HG03354 (cell line): ENCODE measurements around the gene TAF9.
"Not testable (repeated sequence)": the region's sequence is repeated elsewhere in the genome, so short reads cannot be mapped to it uniquely, and the experiment has no call there.

Experiments
- ATAC-seq: cut with Tn5 transposase; IDR thresholded peaks from one replicate; pipeline ENCODE4 v1.9.1; 2021; ENCODE audit warnings: mild to moderate bottlenecking; ENCODE audit not compliant: unreplicated experiment, poor library complexity, severe bottlenecking

Gene TAF9, protein sequence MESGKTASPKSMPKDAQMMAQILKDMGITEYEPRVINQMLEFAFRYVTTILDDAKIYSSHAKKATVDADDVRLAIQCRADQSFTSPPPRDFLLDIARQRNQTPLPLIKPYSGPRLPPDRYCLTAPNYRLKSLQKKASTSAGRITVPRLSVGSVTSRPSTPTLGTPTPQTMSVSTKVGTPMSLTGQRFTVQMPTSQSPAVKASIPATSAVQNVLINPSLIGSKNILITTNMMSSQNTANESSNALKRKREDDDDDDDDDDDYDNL

DNA sequence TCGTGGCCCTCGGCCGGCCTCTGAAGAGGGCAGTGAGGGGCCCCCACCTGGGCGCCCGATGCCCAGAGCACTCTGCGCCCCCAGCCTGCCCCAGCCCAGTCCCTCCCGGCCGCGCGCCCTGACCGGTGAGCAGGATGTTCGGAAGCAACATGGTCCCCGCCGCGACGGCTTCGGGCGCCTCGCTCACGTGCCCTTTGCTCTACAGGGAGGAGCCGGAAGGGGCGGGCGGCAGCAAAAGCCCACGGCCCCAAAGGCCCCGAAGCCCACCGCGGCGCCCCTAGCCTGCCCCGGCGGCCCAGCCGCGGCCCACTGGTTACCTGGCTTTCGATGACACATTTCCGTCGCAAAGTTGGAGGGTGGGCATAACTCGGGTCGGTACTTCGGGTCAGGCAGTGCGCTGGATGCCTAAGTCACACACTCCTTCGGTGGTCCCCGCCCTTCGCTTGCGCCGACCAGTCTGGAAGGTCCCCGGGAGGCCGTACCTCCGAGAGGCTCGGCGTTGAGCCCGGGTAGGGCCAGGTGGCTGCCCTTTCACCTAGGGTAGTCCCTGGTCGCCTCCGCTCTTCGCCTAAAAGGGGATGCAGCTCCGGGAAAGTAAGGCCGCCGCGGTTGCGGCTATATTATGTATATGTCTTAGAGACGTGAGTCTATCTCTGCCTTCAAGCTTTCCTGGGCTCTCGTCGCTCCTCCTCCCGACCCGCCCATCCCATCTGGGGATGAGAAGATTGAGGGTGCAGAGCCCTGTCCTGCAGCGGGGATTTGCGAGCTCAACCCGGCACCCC lies at the start of gene TAF9, which contains the start of the genes AK6 and RAD17:
TSS of gene TAF9 (minus strand) at position 181 of the 782 bp plus-strand sequence. CDS start 3,783 bp downstream, outside the sequence.
TSS of gene AK6 (minus strand) at position 181 of the 782 bp plus-strand sequence. CDS start at position 151, 30 bp downstream.
TSS of gene RAD17 (plus strand) at position 479 of the 782 bp plus-strand sequence. CDS start 2,391 bp downstream, outside the sequence.
- peak; percentile 96 for ATAC-seq

DNA sequence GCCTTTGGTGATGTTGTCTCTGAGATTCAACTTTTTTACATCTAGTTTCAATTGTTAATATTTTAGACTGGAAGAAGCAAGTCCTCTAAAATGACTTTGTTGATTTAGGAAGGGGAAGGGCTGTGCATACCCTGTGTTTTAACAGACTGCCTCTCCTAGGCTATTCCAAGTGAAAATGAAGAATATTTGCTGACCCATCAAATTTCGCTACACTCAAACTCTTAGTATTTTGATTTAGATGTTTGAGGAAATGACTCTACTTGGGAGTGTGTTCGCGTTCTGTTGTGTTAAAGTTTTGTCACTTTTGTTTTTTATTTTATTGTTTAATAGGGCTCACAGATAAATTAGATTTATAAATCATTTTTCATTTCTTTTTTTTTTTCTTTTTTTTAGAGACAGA lies 49.2 kb upstream of the TAF9 start:
- ATAC-seq: no peak

DNA sequence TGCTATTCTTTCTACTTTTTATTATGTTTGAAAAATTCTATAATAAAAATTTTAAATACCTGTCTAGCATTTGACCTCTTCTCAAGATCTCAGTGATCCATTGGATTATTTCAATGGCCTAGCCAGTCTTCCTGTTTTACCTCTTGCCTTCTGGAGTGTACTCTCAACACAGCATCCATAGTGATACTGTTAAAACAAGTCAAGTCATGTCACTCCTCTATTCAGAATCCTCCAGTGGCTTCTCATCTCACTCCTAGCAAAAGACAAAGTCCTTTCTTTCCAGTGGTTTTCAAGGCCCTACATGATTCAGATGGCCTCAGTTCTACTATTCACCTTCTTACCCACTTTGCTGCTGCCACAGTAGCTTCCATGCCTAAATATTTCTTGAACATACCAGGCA lies 47.4 kb upstream of the TAF9 start:
- ATAC-seq: no peak

GRCh38 chr5:69416180-69416579 lies 46.9 kb upstream of the TAF9 start:
- no peak for ATAC-seq

DNA sequence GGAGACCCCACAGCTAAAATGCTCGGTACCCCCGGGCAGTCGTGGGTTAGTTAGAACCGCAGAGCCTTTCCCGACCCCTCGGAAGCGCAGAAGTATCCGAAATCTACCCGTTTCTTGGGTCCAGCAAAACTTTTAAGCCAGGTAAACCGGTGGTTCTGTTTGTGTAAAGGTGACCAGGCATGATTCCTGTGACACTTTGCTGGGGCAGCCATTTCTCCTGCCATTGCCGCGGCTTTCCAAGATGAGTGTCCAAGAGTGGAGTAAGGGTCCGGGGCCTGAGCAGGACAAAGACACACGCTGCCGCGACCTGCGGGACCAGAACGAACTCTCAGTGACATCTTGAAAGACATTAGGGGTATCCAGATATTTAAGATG lies 46.3 kb upstream of the TAF9 start:
- ATAC-seq: no peak

- peak; percentile 70 for ATAC-seq
Observed at GRCh38 chr5:69414885-69415583, 45.7 kb upstream of the TAF9 start, which contains the start of gene MARVELD2. TSS of gene MARVELD2 (plus strand) at chr5:69415116. CDS start at chr5:69419386, 4,270 bp downstream.

- ATAC-seq: no peak
Observed at GRCh38 chr5:69404659-69405330, 35.5 kb upstream of the TAF9 start.

DNA sequence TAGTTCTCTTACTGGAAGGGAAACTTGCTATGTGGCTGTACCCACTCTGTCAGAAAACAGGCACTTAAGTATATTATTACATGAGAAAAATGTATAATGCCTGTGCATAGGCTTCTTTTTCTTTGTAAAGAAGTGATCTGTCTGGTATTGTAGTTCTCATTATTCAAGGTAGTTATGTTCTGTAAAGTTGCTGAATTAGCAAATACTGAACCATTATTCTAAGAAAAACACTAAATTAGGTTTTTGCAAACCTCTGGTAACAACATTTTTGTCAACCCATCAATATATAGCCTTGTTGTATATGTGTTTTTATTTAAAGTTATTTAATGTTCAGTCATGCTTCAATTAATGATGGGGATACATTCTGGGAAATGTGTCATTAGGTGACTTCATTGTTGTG lies 9.1 kb upstream of the TAF9 start:
- ATAC-seq: no peak

DNA sequence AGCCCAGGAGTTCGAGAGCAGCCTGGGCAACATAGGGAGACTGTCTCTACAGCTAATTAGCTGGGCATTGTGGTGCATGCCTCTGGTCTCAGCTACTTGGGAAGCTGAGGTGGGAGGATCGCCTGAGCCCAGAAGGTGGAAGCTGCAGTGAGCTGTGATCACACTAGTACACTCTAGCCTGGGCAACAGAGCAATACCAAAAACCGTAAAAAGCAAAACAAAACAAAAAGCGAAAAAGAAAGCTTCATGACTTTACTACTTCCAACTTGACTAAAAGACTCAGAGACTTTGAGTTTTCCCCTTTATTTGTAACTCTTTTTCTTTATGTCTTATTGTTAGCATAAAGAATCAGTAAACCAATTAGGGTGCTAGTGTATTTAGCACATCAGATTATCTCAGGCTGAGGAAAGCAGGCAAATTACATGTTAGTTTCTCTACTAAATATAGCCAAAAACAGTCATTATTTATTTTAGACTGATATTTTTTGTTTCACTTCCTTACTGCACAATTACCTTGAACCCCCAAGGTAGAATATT lies 5.7 kb upstream of the TAF9 start:
- ATAC-seq: peak; percentile 82

DNA sequence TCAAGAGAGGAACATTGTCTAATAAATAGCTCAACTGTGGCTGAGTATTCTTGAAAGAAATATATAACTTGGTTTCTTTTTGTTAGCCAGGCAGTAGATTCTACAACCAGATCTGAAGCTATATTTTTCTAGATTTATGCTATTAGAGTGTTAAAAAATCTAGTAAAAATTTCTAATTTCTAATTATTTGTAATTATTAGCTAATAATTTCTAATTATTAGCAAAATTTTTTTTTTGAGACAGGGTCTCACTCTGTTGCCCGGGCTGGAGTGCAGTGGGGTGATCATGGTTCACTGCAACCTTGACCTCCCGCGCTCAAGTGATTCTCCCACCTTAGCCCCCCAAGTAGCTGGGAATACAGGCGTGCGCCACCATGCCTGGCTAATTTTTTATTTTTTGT lies 3.1 kb upstream of the TAF9 start:
- no peak for ATAC-seq

GRCh38 chr5:69370335-69370734 lies 1.0 kb upstream of the TAF9 start:
- not testable (repeated sequence) for ATAC-seq

DNA sequence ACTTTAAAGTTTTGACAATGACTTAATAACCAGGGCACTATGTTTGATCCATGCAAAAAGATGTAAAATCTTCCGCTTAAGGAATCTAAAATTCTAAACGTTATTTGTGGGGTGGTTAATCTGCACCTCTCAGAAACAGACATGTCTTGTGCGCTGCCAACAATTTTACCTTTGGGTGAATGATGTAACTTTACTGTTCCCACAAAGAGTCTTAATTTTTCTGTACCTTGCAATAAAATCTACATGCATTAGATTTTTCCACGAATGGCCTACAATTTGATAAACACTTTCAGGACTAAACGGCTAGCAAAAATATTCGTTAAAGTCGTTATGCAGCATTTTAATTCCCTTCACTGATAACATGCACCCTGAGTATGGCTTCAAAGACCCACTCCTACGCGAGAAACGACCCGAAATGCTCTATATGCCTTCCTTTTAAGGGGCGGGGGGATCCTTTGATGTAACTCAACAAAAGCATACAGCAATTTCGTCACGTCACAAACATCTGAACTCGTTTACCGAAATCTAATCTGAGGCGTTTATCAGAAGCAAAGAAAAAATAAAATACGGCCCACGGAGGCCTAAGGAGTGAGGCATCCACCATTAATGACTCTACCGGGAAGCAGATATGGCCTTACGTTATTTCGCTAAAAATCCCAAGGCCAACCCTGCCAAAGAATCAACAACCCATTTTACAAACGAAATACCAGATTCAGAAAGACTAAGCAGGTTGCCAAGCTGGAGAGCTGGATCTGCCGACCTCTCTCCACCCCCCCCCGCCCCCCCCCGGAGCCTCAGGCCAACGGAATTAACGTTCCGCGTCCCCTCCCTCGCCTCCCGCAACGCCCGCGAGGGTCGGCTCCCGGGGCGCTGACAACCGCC lies 621 bp downstream of the TAF9 start:
- peak; percentile 0 for ATAC-seq

DNA sequence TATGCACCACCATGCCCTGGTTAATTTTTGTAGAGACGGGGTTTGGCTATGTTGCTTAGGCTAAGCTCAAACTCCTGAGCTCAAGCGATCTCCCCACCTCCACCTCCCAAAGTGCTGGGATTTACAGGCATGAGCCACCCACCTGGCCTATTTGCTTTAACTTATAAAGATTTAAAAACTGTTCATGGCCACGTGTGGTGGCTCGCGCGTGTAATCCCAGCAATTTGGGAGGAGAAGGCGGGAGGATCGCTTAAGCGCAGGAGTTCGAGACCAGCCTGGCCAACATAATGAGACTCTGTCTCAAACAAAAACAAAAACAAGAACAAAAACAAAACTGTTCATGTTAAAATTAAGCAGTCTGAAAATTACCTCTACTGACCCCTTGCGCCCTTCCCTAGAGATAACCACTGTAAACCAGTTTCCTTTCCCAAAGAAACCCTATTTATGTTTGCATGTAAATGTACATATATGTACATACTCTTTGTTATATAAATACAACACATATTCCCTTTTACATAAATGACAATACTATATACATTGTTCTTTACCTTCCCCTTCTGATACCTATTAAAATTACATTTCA lies 1.5 kb downstream of the TAF9 start:
- no peak for ATAC-seq

GRCh38 chr5:69364850-69365249 lies 4.5 kb downstream of the TAF9 start:
- no peak for ATAC-seq

- ATAC-seq: peak; percentile 42
Observed at GRCh38 chr5:69364414-69364813, 4.9 kb downstream of the TAF9 start.

- no peak for ATAC-seq
Observed at GRCh38 chr5:69360442-69360841, 8.9 kb downstream of the TAF9 start.

DNA sequence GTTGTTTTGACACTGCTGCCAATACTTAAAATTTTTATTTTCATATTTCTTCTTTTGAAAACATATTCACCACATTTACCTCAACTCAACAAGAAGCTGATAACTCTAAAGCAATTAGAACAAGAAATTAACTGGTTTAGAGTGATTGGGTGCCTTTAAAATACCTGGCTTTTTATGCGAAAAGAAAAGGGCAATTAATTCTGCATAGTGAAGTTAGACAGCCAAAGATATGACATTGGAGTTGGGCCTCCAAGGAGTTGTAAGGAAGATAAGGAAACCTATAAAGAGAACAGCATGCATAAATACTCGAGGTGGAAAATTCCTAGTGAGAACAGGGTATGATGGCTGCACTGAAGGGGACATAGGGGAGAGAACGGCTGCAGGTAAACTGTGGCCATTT lies 9.6 kb downstream of the TAF9 start:
- ATAC-seq: no peak

DNA sequence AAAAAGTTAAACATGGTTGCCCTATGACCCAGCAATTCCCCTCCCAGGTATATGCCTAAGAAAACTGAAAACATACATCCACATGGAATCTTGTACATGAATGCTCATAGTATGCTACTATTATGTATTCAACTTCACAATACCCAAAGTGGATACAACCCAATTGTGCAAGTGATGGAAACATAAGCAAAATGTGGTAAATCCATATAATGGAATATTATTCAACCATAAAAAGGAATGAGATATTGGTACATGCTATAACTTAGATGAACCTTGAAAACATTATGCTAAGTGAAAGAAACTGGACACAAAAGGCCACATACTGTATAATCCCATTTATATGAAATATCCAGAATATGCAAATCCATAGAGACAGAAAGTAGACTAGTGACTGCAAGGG lies 18.7 kb downstream of the TAF9 start:
- no peak for ATAC-seq
